ENCODE data around the gene PTPRM. TPM values are rescaled to one million over a fixed set of nuclear protein-coding genes. Genes with fewer than 3 reads are reported as not detected.
A peak's percentile ranks its signal among the peaks of the same experiment; 100 is the strongest.

Gene PTPRM
- polyA plus RNA-seq, 2 of the 4 experiments (the other 2 are of a cell fraction) = 44.5 to 199 TPM

- FAIRE-seq = peak; percentile 74
- POLR2A ChIA-PET = interaction anchor here (0.7 to 1.2 kb wide), 2 partner anchors 224 to 439 kb away, joined by 4 to 5 read pairs; no protein-coding TSS in a partner anchor
- CTCF ChIA-PET = interaction anchor here (2.0 kb wide), 1 partner anchor 22 kb away, joined by 4 read pairs; no protein-coding TSS in a partner anchor
- Histone ChIP-seq H3K9me3 (no peaks in the 10 kb centered on the region), H3K4me2 (peak overlapping the region; percentile 71), H3K4me3 (no peak overlapping the region), H3K27ac (peak overlapping the region; percentile 92 to 98), H3K4me1 (peaks cover 67% of the 10 kb centered on the region)
- 0% methylated on average over 5 of the region's 6 CpGs for WGBS (ENCODE audit: missing lambda C conversion rate)
- peak; percentile 94 for ATAC-seq
- peak; percentile 55 to 97 for DNase-seq (ENCODE audit: low read depth in 1 of 2, low spot score in 1 of 2)
- peak; percentile 85 for TF ChIP-seq PBX3 (IDR thresholded peaks at IDR 0.05)
- TF ChIP-seq NPAS2 (CRISPR knock-in tag; IDR thresholded peaks at IDR 0.05; ENCODE audit: borderline replicate concordance) = no peak
- no peak for TF ChIP-seq MAFK (IDR thresholded peaks at IDR 0.05; ENCODE audit: partially characterized antibody)
- no peak for TF ChIP-seq ZC3H11A (IDR thresholded peaks at IDR 0.05)
- no peak for TF ChIP-seq CBX2 (IDR thresholded peaks at IDR 0.05; ENCODE audit: borderline replicate concordance, low read depth)
- TF ChIP-seq HDAC2 (IDR thresholded peaks at IDR 0.05) = no peak
- TF ChIP-seq MYC (IDR thresholded peaks at IDR 0.05; ENCODE audit: borderline replicate concordance, low read length) = no peak
- TF ChIP-seq POLR2A (IDR thresholded peaks at IDR 0.05; ENCODE audit: low read length) = no peak
- no peak for TF ChIP-seq TP53 (CRISPR knock-in tag; IDR thresholded peaks at IDR 0.05)
- peak; percentile 98 for TF ChIP-seq GATA3 (IDR thresholded peaks at IDR 0.05; ENCODE audit: borderline replicate concordance)
- no peak for TF ChIP-seq POLR2AphosphoS2 (conservative IDR thresholded peaks at IDR 0.05; ENCODE audit: low read length)
- peak; percentile 94 for TF ChIP-seq BCL3 (IDR thresholded peaks at IDR 0.05)
- TF ChIP-seq MAZ (IDR thresholded peaks at IDR 0.05; ENCODE audit: borderline replicate concordance, low read depth, low read length) = no peak
- TF ChIP-seq RARB (CRISPR knock-in tag; IDR thresholded peaks at IDR 0.05) = peak; percentile 98
- TF ChIP-seq CHD2 (IDR thresholded peaks at IDR 0.05; ENCODE audit: low read length, partially characterized antibody) = no peak
- no peak for TF ChIP-seq ZSCAN20 (CRISPR knock-in tag; IDR thresholded peaks at IDR 0.05)
- no peak for TF ChIP-seq HMGXB4 (CRISPR knock-in tag; IDR thresholded peaks at IDR 0.05; ENCODE audit: borderline replicate concordance)
- TF ChIP-seq ZNF302 (CRISPR knock-in tag; IDR thresholded peaks at IDR 0.05) = no peak
- no peak for TF ChIP-seq HEYL (CRISPR knock-in tag; IDR thresholded peaks at IDR 0.05)
- TF ChIP-seq ESRRA (IDR thresholded peaks at IDR 0.05; ENCODE audit: borderline replicate concordance, low read length) = peak; percentile 79; the same call in 1 of the 2 replicates
- TF ChIP-seq MAX (IDR thresholded peaks at IDR 0.05) = peak; percentile 91
- TF ChIP-seq SMC3 (IDR thresholded peaks at IDR 0.05) = peak; percentile 27; the same call in 1 of the 3 replicates
- TF ChIP-seq FOSL2 (IDR thresholded peaks at IDR 0.05) = peak; percentile 81
- peak; percentile 93 for TF ChIP-seq FOSL2 (CRISPR knock-in tag; IDR thresholded peaks at IDR 0.05)
- no peak for TF ChIP-seq FOXS1 (CRISPR knock-in tag; IDR thresholded peaks at IDR 0.05)
- no peak for TF ChIP-seq RNF2 (IDR thresholded peaks at IDR 0.05; ENCODE audit: borderline replicate concordance, low read depth)
- TF ChIP-seq HOXA7 (CRISPR knock-in tag; IDR thresholded peaks at IDR 0.05) = no peak
- no peak for TF ChIP-seq EHMT2 (IDR thresholded peaks at IDR 0.05; ENCODE audit: low read depth)
- peak; percentile 66 to 89 for TF ChIP-seq CEBPB (IDR thresholded peaks at IDR 0.05)
- TF ChIP-seq KDM1A (IDR thresholded peaks at IDR 0.05; ENCODE audit: low read depth) = no peak
- 0 out of 2 replicates have a peak, but pooled peaks have one; percentile 5 for TF ChIP-seq TFCP2L1 (CRISPR knock-in tag; IDR thresholded peaks at IDR 0.05)
- no peak for TF ChIP-seq BHLHE40 (IDR thresholded peaks at IDR 0.05; ENCODE audit: low read depth, low read length)
- no peak for TF ChIP-seq NR3C1 (IDR thresholded peaks at IDR 0.05)
- no peak for TF ChIP-seq RCOR1 (IDR thresholded peaks at IDR 0.05; ENCODE audit: low read depth, low read length)
- peak; percentile 97 to 99 for TF ChIP-seq EP300 (IDR thresholded peaks at IDR 0.05)
- TF ChIP-seq PHF8 (IDR thresholded peaks at IDR 0.05; ENCODE audit: borderline replicate concordance, low read depth) = no peak
- TF ChIP-seq EHF (CRISPR knock-in tag; IDR thresholded peaks at IDR 0.05) = 0 out of 2 replicates have a peak, but pooled peaks have one; percentile 53
- TF ChIP-seq NFE2L2 (conservative IDR thresholded peaks at IDR 0.05; ENCODE audit: low read length) = no peak
- TF ChIP-seq HOXB13 (CRISPR knock-in tag; IDR thresholded peaks at IDR 0.05; ENCODE audit: low read depth) = peak; percentile 86; the same call in 1 of the 2 replicates
- TF ChIP-seq RAD21 (conservative IDR thresholded peaks at IDR 0.05 in 1 of 2, IDR thresholded peaks at IDR 0.05 in 1 of 2) = peak; percentile 14 to 57
Observed at GRCh38 chr18:8341481-8342230, 774.5 kb downstream of the PTPRM start.
